ENCODE data around the gene U2SURP.
"Not testable (repeated sequence)": the region's sequence is repeated elsewhere in the genome, so short reads cannot be mapped to it uniquely, and the experiment has no call there.

- TF ChIP-seq, protein P1, sequence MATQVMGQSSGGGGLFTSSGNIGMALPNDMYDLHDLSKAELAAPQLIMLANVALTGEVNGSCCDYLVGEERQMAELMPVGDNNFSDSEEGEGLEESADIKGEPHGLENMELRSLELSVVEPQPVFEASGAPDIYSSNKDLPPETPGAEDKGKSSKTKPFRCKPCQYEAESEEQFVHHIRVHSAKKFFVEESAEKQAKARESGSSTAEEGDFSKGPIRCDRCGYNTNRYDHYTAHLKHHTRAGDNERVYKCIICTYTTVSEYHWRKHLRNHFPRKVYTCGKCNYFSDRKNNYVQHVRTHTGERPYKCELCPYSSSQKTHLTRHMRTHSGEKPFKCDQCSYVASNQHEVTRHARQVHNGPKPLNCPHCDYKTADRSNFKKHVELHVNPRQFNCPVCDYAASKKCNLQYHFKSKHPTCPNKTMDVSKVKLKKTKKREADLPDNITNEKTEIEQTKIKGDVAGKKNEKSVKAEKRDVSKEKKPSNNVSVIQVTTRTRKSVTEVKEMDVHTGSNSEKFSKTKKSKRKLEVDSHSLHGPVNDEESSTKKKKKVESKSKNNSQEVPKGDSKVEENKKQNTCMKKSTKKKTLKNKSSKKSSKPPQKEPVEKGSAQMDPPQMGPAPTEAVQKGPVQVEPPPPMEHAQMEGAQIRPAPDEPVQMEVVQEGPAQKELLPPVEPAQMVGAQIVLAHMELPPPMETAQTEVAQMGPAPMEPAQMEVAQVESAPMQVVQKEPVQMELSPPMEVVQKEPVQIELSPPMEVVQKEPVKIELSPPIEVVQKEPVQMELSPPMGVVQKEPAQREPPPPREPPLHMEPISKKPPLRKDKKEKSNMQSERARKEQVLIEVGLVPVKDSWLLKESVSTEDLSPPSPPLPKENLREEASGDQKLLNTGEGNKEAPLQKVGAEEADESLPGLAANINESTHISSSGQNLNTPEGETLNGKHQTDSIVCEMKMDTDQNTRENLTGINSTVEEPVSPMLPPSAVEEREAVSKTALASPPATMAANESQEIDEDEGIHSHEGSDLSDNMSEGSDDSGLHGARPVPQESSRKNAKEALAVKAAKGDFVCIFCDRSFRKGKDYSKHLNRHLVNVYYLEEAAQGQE (IDR thresholded peaks at IDR 0.05): not testable (repeated sequence)
- not testable (repeated sequence) for TF ChIP-seq CTCF (IDR thresholded peaks at IDR 0.05; ENCODE audit: low read depth, low read length, missing input control); RAD21 (IDR thresholded peaks at IDR 0.05); SP1 (IDR thresholded peaks at IDR 0.05); MAX (IDR thresholded peaks at IDR 0.05)
- TF ChIP-seq, protein P2, sequence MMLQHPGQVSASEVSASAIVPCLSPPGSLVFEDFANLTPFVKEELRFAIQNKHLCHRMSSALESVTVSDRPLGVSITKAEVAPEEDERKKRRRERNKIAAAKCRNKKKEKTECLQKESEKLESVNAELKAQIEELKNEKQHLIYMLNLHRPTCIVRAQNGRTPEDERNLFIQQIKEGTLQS (IDR thresholded peaks at IDR 0.05): not testable (repeated sequence)
These were observed 72.2 kb downstream of the U2SURP start for GRCh38 chr3:143073541-143073940.

Measured in liver (tissue), 3 donors.